ENCODE measurements around the gene NUDT13.

The NUDT13 gene

GRCh38 chr10:73168465-73168803 is 58.2 kb downstream of the NUDT13 start:
- CTCF ChIA-PET: interaction anchor here (2.0 to 5.2 kb wide), 2 partner anchors 11 to 73 kb away, joined by 6 to 58 read pairs; no protein-coding TSS in a partner anchor
- no peak for DNase-seq (ENCODE audit: low read depth, low spot score)
- POLR2A ChIA-PET: interaction anchor here (0.6 to 1.4 kb wide), 6 partner anchors 14 to 134 kb away, joined by 3 to 7 read pairs (median 4); partner anchors contain the start of genes DNAJC9 and P4HA1
- peak overlapping the region; percentile 88 for H3K4me3 ChIP-seq (ENCODE audit: low read depth, low read length)
- no peak for TF ChIP-seq CTCF (IDR thresholded peaks at IDR 0.05; ENCODE audit: insufficient read depth, low read length, missing control alignments)

DNA sequence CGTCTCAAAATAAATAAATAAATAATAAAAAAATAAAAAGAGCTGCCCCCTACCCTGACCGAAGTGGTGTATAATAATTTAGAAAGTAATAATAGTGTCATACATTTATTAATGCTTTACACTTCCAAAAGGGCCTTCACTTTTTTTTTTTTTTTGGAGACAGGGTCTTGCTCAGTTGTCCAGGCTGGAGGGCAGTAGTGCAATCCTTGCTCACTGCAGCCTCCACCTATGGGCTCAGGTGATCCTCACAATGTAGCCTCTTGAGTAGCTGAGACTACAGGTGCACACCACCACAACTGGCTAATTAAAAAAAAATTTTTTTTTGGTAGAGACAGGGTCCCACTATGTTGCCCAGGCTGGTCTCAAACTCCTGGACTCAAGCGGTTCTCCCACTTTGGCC is 59.1 kb downstream of the NUDT13 start:
- no peak overlapping the region for H3K4me3 ChIP-seq (ENCODE audit: low read depth, low read length)
- TF ChIP-seq CTCF (IDR thresholded peaks at IDR 0.05; ENCODE audit: insufficient read depth, low read length, missing control alignments): no peak
- POLR2A ChIA-PET: no interaction called here
- no peak for DNase-seq (ENCODE audit: low read depth, low spot score)
- CTCF ChIA-PET: interaction anchor here (2.0 to 5.2 kb wide), 2 partner anchors 12 to 74 kb away, joined by 6 to 58 read pairs; no protein-coding TSS in a partner anchor

DNA sequence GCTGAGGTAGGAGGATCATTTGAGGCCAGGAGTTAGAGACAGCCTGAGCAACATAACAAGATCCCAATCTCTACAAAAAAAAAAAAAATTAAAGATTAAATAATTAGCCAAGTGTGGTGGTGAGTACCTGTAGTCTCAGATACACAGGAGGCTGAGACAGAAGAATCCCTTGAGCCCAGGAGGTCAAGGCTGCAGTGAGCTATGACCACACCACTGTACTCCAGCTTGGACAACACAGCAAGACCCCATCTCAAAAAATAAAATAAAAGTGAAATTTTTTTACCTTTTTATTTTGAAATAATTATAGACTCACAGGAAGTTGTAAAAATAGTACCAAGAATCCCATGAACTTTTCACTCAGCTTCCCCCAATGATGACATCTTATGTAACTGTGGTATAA is 62.6 kb downstream of the NUDT13 start:
- no peak for DNase-seq (ENCODE audit: low read depth, low spot score)
- TF ChIP-seq CTCF (IDR thresholded peaks at IDR 0.05; ENCODE audit: insufficient read depth, low read length, missing control alignments): no peak
- ChIA-PET CTCF (interaction anchor here (1.8 kb wide), 1 partner anchor 14 kb away, joined by 8 read pairs; no protein-coding TSS in a partner anchor), POLR2A (no interaction called here)
- no peak overlapping the region for H3K4me3 ChIP-seq (ENCODE audit: low read depth, low read length)

DNA sequence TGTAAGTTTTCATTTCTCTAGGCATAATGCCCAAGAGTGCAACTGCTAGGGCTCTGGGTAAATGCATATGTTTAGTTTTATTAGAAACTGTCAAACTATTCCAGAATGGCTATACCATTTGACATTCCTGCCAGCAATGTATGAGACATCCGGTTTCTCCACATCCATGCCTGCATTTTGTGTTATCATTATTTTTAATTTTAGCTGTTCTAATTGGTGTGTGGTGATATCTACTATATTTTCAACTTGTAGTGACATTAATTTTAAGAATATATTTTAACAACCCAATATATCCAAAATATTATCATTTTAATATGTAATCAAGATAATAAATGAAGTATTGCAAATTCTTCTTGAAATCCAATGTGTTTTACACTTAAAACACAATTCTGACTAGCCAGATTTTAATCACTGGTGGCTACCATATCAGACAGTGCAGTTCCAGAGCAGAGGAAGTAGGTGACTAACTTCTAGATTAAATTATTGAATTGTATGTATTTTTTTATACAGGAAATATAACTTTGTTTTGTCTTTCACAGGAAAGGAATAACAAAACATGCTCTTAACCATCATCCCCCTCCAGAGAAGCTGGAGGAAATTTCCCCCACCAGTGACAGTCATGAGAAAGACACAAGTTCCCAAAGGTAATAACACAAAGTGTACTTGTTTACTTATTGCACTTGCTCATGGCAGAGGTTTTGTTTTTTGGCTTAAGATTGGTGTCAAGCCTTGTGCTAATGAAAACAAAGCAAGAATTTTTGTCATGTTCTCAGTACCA is 64.1 kb downstream of the NUDT13 start:
- TF ChIP-seq CTCF (IDR thresholded peaks at IDR 0.05; ENCODE audit: insufficient read depth, low read length, missing control alignments): no peak
- POLR2A ChIA-PET: no interaction called here
- H3K4me3 ChIP-seq (ENCODE audit: low read depth, low read length): no peak overlapping the region
- no peak for DNase-seq (ENCODE audit: low read depth, low spot score)
- CTCF ChIA-PET: interaction anchor here (1.2 to 3.5 kb wide), 2 partner anchors 15 to 19 kb away, joined by 3 to 18 read pairs; no protein-coding TSS in a partner anchor

All from AG04449 (cell line).